Measurements from ENCODE around the gene MCHR2. TPM values are rescaled to one million over a fixed set of nuclear protein-coding genes. Genes with fewer than 3 reads are reported as not detected.
"Not testable (repeated sequence)": the region's sequence is repeated elsewhere in the genome, so short reads cannot be mapped to it uniquely, and the experiment has no call there.

The MCHR2 gene
- not detected in 2 replicates for total RNA-seq (2012; rRNA removed)

GRCh38 chr6:99993533-99994251, at the start of gene MCHR2:
Gene MCHR2, minus strand, starts transcription at chr6:99994223. Its CDS starts 38,076 bp downstream, at chr6:99956147.
- Histone ChIP-seq H3K27me3 (ENCODE audit: control insufficient read depth, insufficient read depth, low read length) (peaks cover 10% of the 10 kb centered on the region), H3K4me2 (ENCODE audit: low read length) (peak within 1 kb of the TSS; percentile 87), H3K9me3 (replicated peaks; ENCODE audit: low read length) (no peaks in the 10 kb centered on the region), H3K9ac (ENCODE audit: low read depth, low read length) (peak within 1 kb of the TSS; percentile 42), H3K4me3 (ENCODE audit: low read length) (peak within 1 kb of the TSS; percentile 74), H3K4me1 (ENCODE audit: control insufficient read depth, insufficient read depth, low read length) (no peaks in the 10 kb centered on the region), H3K36me3 (ENCODE audit: insufficient read depth, low read length) (no peaks in the 10 kb centered on the region)

- H3K4me2 ChIP-seq (ENCODE audit: low read length); H3K9ac ChIP-seq (ENCODE audit: low read depth, low read length); H3K9me3 ChIP-seq (replicated peaks; ENCODE audit: low read length); H3K4me1 ChIP-seq (ENCODE audit: control insufficient read depth, insufficient read depth, low read length); H3K36me3 ChIP-seq (ENCODE audit: insufficient read depth, low read length); H3K4me3 ChIP-seq (ENCODE audit: low read length); H3K27me3 ChIP-seq (ENCODE audit: control insufficient read depth, insufficient read depth, low read length): not testable (repeated sequence)
Observed at GRCh38 chr6:100038546-100038945, 44.5 kb upstream of the MCHR2 start.

GRCh38 chr6:100035873-100036653, 42.0 kb upstream of the MCHR2 start:
- Histone ChIP-seq H3K9ac (ENCODE audit: low read depth, low read length) (no peak overlapping the region), H3K4me2 (ENCODE audit: low read length) (no peak overlapping the region), H3K4me1 (ENCODE audit: control insufficient read depth, insufficient read depth, low read length) (no peaks in the 10 kb centered on the region), H3K36me3 (ENCODE audit: insufficient read depth, low read length) (no peaks in the 10 kb centered on the region), H3K9me3 (replicated peaks; ENCODE audit: low read length) (no peaks in the 10 kb centered on the region), H3K4me3 (ENCODE audit: low read length) (no peak overlapping the region), H3K27me3 (ENCODE audit: control insufficient read depth, insufficient read depth, low read length) (no peaks in the 10 kb centered on the region)

- Histone ChIP-seq H3K4me2 (ENCODE audit: low read length) (no peak overlapping the region), H3K4me1 (ENCODE audit: control insufficient read depth, insufficient read depth, low read length) (no peaks in the 10 kb centered on the region), H3K27me3 (ENCODE audit: control insufficient read depth, insufficient read depth, low read length) (no peaks in the 10 kb centered on the region), H3K36me3 (ENCODE audit: insufficient read depth, low read length) (no peaks in the 10 kb centered on the region), H3K9ac (ENCODE audit: low read depth, low read length) (no peak overlapping the region), H3K9me3 (replicated peaks; ENCODE audit: low read length) (no peaks in the 10 kb centered on the region), H3K4me3 (ENCODE audit: low read length) (no peak overlapping the region)
Observed at GRCh38 chr6:100023798-100024197, 29.8 kb upstream of the MCHR2 start.

GRCh38 chr6:100022847-100023246, 28.8 kb upstream of the MCHR2 start:
- no peaks in the 10 kb centered on the region for H3K9me3 ChIP-seq (replicated peaks; ENCODE audit: low read length)
- no peaks in the 10 kb centered on the region for H3K36me3 ChIP-seq (ENCODE audit: insufficient read depth, low read length)
- H3K9ac ChIP-seq (ENCODE audit: low read depth, low read length), result no peak overlapping the region
- no peak overlapping the region for H3K4me2 ChIP-seq (ENCODE audit: low read length)
- no peak overlapping the region for H3K4me3 ChIP-seq (ENCODE audit: low read length)
- no peaks in the 10 kb centered on the region for H3K4me1 ChIP-seq (ENCODE audit: control insufficient read depth, insufficient read depth, low read length)
- no peaks in the 10 kb centered on the region for H3K27me3 ChIP-seq (ENCODE audit: control insufficient read depth, insufficient read depth, low read length)

GRCh38 chr6:100008857-100009256, 14.8 kb upstream of the MCHR2 start:
- Histone ChIP-seq H3K4me2 (ENCODE audit: low read length) (no peak overlapping the region), H3K9ac (ENCODE audit: low read depth, low read length) (no peak overlapping the region), H3K27me3 (ENCODE audit: control insufficient read depth, insufficient read depth, low read length) (peaks cover 5% of the 10 kb centered on the region), H3K9me3 (replicated peaks; ENCODE audit: low read length) (no peaks in the 10 kb centered on the region), H3K4me3 (ENCODE audit: low read length) (no peak overlapping the region), H3K4me1 (ENCODE audit: control insufficient read depth, insufficient read depth, low read length) (no peaks in the 10 kb centered on the region), H3K36me3 (ENCODE audit: insufficient read depth, low read length) (no peaks in the 10 kb centered on the region)

GRCh38 chr6:100001915-100002388, 7.9 kb upstream of the MCHR2 start:
- H3K9ac ChIP-seq (ENCODE audit: low read depth, low read length), result no peak overlapping the region
- H3K4me1 ChIP-seq (ENCODE audit: control insufficient read depth, insufficient read depth, low read length), result no peaks in the 10 kb centered on the region
- H3K27me3 ChIP-seq (ENCODE audit: control insufficient read depth, insufficient read depth, low read length), result peaks cover 8% of the 10 kb centered on the region
- no peaks in the 10 kb centered on the region for H3K36me3 ChIP-seq (ENCODE audit: insufficient read depth, low read length)
- no peak overlapping the region for H3K4me2 ChIP-seq (ENCODE audit: low read length)
- H3K9me3 ChIP-seq (replicated peaks; ENCODE audit: low read length), result no peaks in the 10 kb centered on the region
- H3K4me3 ChIP-seq (ENCODE audit: low read length), result no peak overlapping the region

- no peaks in the 10 kb centered on the region for H3K36me3 ChIP-seq (ENCODE audit: insufficient read depth, low read length)
- H3K9me3 ChIP-seq (replicated peaks; ENCODE audit: low read length), result no peaks in the 10 kb centered on the region
- no peaks in the 10 kb centered on the region for H3K4me1 ChIP-seq (ENCODE audit: control insufficient read depth, insufficient read depth, low read length)
- H3K9ac ChIP-seq (ENCODE audit: low read depth, low read length), result no peak overlapping the region
- H3K4me2 ChIP-seq (ENCODE audit: low read length), result no peak overlapping the region
- no peak overlapping the region for H3K4me3 ChIP-seq (ENCODE audit: low read length)
- H3K27me3 ChIP-seq (ENCODE audit: control insufficient read depth, insufficient read depth, low read length), result peaks cover 10% of the 10 kb centered on the region
Observed at GRCh38 chr6:99997141-99997540, 3.1 kb upstream of the MCHR2 start.

- Histone ChIP-seq H3K36me3 (ENCODE audit: insufficient read depth, low read length) (no peaks in the 10 kb centered on the region), H3K9ac (ENCODE audit: low read depth, low read length) (no peak overlapping the region), H3K9me3 (replicated peaks; ENCODE audit: low read length) (no peaks in the 10 kb centered on the region), H3K27me3 (ENCODE audit: control insufficient read depth, insufficient read depth, low read length) (peaks cover 10% of the 10 kb centered on the region), H3K4me3 (ENCODE audit: low read length) (no peak overlapping the region), H3K4me2 (ENCODE audit: low read length) (no peak overlapping the region), H3K4me1 (ENCODE audit: control insufficient read depth, insufficient read depth, low read length) (no peaks in the 10 kb centered on the region)
Observed at GRCh38 chr6:99995916-99996315, 1.9 kb upstream of the MCHR2 start.

- H3K4me3 ChIP-seq (ENCODE audit: low read length), result peak overlapping the region; percentile 74
- H3K36me3 ChIP-seq (ENCODE audit: insufficient read depth, low read length), result no peaks in the 10 kb centered on the region
- H3K27me3 ChIP-seq (ENCODE audit: control insufficient read depth, insufficient read depth, low read length), result peaks cover 10% of the 10 kb centered on the region
- peak overlapping the region; percentile 87 for H3K4me2 ChIP-seq (ENCODE audit: low read length)
- peak overlapping the region; percentile 42 for H3K9ac ChIP-seq (ENCODE audit: low read depth, low read length)
- H3K4me1 ChIP-seq (ENCODE audit: control insufficient read depth, insufficient read depth, low read length), result no peaks in the 10 kb centered on the region
- H3K9me3 ChIP-seq (replicated peaks; ENCODE audit: low read length), result no peaks in the 10 kb centered on the region
Observed at GRCh38 chr6:99993146-99993532, 884 bp downstream of the MCHR2 start.

- peaks cover 10% of the 10 kb centered on the region for H3K27me3 ChIP-seq (ENCODE audit: control insufficient read depth, insufficient read depth, low read length)
Observed at GRCh38 chr6:99991955-99992354, 2.1 kb downstream of the MCHR2 start.

More at GRCh38 chr6:99991955-99992354, 2.1 kb downstream of the MCHR2 start:
- no peak overlapping the region for H3K4me2 ChIP-seq (ENCODE audit: low read length)
- H3K9me3 ChIP-seq (replicated peaks; ENCODE audit: low read length), result no peaks in the 10 kb centered on the region
- no peak overlapping the region for H3K4me3 ChIP-seq (ENCODE audit: low read length)
- H3K4me1 ChIP-seq (ENCODE audit: control insufficient read depth, insufficient read depth, low read length), result no peaks in the 10 kb centered on the region
- H3K36me3 ChIP-seq (ENCODE audit: insufficient read depth, low read length), result no peaks in the 10 kb centered on the region
- no peak overlapping the region for H3K9ac ChIP-seq (ENCODE audit: low read depth, low read length)

Data from skeletal muscle satellite cell (primary cell).